HCT116 (cell line): ENCODE results near the gene TTYH1. TPM values are rescaled to one million over a fixed set of nuclear protein-coding genes. Genes with fewer than 3 reads are reported as not detected.

Experiments
- ATAC-seq: fragments of 200-7000 bp; cut with Tn5 transposase; 2 replicates; pipeline ENCODE4 v1.9.1; 2020; ENCODE audit warnings: mild to moderate bottlenecking, moderate library complexity
- BruUV-seq: library from RNA; stranded (reverse); fragments of 400-500 nt; replicated peaks from 2 replicates; lab custom pipeline; 2021; lab: Mats Ljungman, UMichigan
- CTCF ChIA-PET: fragments of 300-600 bp; sonication (Branson Sonifier 250); formaldehyde crosslinking; loops from one replicate; lab custom pipeline; 2021; ENCODE audit warnings: antibody characterized with exemption; lab: Charles Lee
- POLR2A ChIA-PET: fragments of 300-600, 350-600 bp; sonication (Branson Sonifier 250); formaldehyde crosslinking; loops from one replicate; lab custom pipeline; 2021; ENCODE audit warnings: antibody characterized with exemption; lab: Charles Lee
- RAD21 ChIA-PET, 2 experiments: fragments of 300-600 bp; sonication (Branson Sonifier 250); formaldehyde crosslinking; loops; one replicate each; lab custom pipeline; 2023; ENCODE audit warnings: low total read pairs in 2 of 2; ENCODE audit not compliant: uncharacterized antibody in 2 of 2, unreplicated experiment in 2 of 2, low non-redundant PET in 1 of 2; lab: Charles Lee
- DNase-seq: peaks from one replicate; pipeline ENCODE4 v3.0.0-alpha.2; 2010; ENCODE audit warnings: low read depth, low spot score
- H2AFZ ChIP-seq: fragments of 200-600 bp; shearing (Covaris generic), sonication (generic); 2 replicates; pipeline ENCODE4 v1.6.1; 2017; ENCODE audit warnings: low read depth, mixed run types, mixed read lengths, antibody characterized with exemption, low read length; ENCODE audit not compliant: poor library complexity, severe bottlenecking
- H3K27ac ChIP-seq: 2 replicates; pipeline ENCODE4 v1.5.1; 2012; ENCODE audit warnings: low read depth, low read length
- H3K27me3 ChIP-seq: fragments of 200-600 bp; sonication (generic); 2 replicates; pipeline ENCODE4 v1.6.1; 2016; ENCODE audit warnings: mixed run types, low read length, mixed read lengths; ENCODE audit not compliant: insufficient read depth
- H3K36me3 ChIP-seq, 2 experiments: fragments of 200-500 bp in 1 of 2; fragments of 200-600 bp in 1 of 2; sonication (Bioruptor generic) in 1 of 2; sonication (generic) in 1 of 2; 2 replicates each; pipeline versions ENCODE4 v1.5.1 to v1.6.1; 2014 to 2016; ENCODE audit warnings: low read length in 2 of 2, inconsistent platforms in 1 of 2, mixed read lengths in 1 of 2, mixed run types in 1 of 2; ENCODE audit not compliant: insufficient read depth in 2 of 2, control insufficient read depth in 1 of 2
- H3K4me1 ChIP-seq, 2 experiments: fragments of 200-600 bp in 1 of 2; sonication (generic) in 1 of 2; 2 replicates each; pipeline versions ENCODE4 v1.5.1 to v1.6.1; 2012 to 2017; ENCODE audit warnings: low read length in 2 of 2, inconsistent platforms in 1 of 2, mild to moderate bottlenecking in 1 of 2, mixed read lengths in 1 of 2, mixed run types in 1 of 2, moderate library complexity in 1 of 2; ENCODE audit not compliant: insufficient read depth in 2 of 2, control insufficient read depth in 1 of 2
- H3K4me2 ChIP-seq: fragments of 200-600 bp; sonication (generic); 2 replicates; pipeline ENCODE4 v1.6.1; 2017; ENCODE audit warnings: mixed run types, low read length, mixed read lengths
- H3K4me3 ChIP-seq, 2 experiments: fragments of 200-600 bp in 1 of 2; sonication (generic) in 1 of 2; replicated peaks in 1 of 2; 2 replicates each; pipeline ENCODE4 v1.5.1; 2011 to 2016; ENCODE audit warnings: low read length in 2 of 2, control low read depth in 1 of 2, low read depth in 1 of 2, mild to moderate bottlenecking in 1 of 2, mixed read lengths in 1 of 2, mixed run types in 1 of 2
- H3K79me2 ChIP-seq: fragments of 200-600 bp; sonication (generic); 2 replicates; pipeline ENCODE4 v1.6.1; 2017; ENCODE audit warnings: mild to moderate bottlenecking, mixed run types, low read length, moderate library complexity, mixed read lengths; ENCODE audit not compliant: insufficient read depth
- H3K9ac ChIP-seq: fragments of 200-600 bp; sonication (generic); 2 replicates; pipeline ENCODE4 v1.6.1; 2016; ENCODE audit warnings: low read length, mixed read lengths
- H3K9me2 ChIP-seq: fragments of 200-600 bp; sonication (generic), shearing (Covaris generic); 2 replicates; pipeline ENCODE4 v1.6.1; 2017; ENCODE audit warnings: mixed run types, mild to moderate bottlenecking, moderate library complexity; ENCODE audit not compliant: insufficient read depth
- H3K9me3 ChIP-seq, 2 experiments: fragments of 200-500 bp in 1 of 2; fragments of 200-600 bp in 1 of 2; sonication (Bioruptor generic) in 1 of 2; sonication (generic) in 1 of 2; 2 replicates each; pipeline ENCODE4 v1.6.1; 2014 to 2017; ENCODE audit warnings: low read length in 2 of 2, mixed read lengths in 2 of 2, inconsistent platforms in 1 of 2, low read depth in 1 of 2, mild to moderate bottlenecking in 1 of 2, mixed run types in 1 of 2, moderate library complexity in 1 of 2; ENCODE audit not compliant: control insufficient read depth in 1 of 2, insufficient read depth in 1 of 2
- H4K20me1 ChIP-seq: fragments of 200-600 bp; sonication (generic), shearing (Covaris generic); 2 replicates; pipeline ENCODE4 v1.6.1; 2017; ENCODE audit warnings: mixed run types, mild to moderate bottlenecking, moderate library complexity; ENCODE audit not compliant: insufficient read depth
- ATF3 ChIP-seq: IDR thresholded peaks from 2 replicates; pipeline ENCODE4 v1.6.1; 2012
- CBX3 ChIP-seq: IDR thresholded peaks from 2 replicates; pipeline ENCODE4 v1.6.1; 2012; ENCODE audit warnings: low read depth
- CEBPB ChIP-seq: IDR thresholded peaks from 2 replicates; pipeline ENCODE4 v1.6.1; 2012; ENCODE audit warnings: low read depth
- EGR1 ChIP-seq: IDR thresholded peaks from 2 replicates; pipeline ENCODE4 v1.6.1; 2012; ENCODE audit warnings: low read depth
- ELF1 ChIP-seq: IDR thresholded peaks from 2 replicates; pipeline ENCODE4 v1.6.1; 2012; ENCODE audit warnings: low read depth, borderline replicate concordance
- EZH2phosphoT487 ChIP-seq: fragments of 200-600 bp; IDR thresholded peaks from 2 replicates; pipeline ENCODE4 v1.6.1; 2018; ENCODE audit warnings: antibody characterized with exemption, borderline replicate concordance
- FOSL1 ChIP-seq: IDR thresholded peaks from 2 replicates; pipeline ENCODE4 v1.6.1; 2012; ENCODE audit warnings: low read depth
- MAX ChIP-seq: IDR thresholded peaks from 2 replicates; pipeline ENCODE4 v1.6.1; 2012
- POLR2A ChIP-seq: IDR thresholded peaks from 2 replicates; pipeline ENCODE4 v1.7.0; 2011; ENCODE audit warnings: borderline replicate concordance; ENCODE audit not compliant: insufficient read depth, insufficient read length; ENCODE audit errors: extremely low read depth
- RAD21 ChIP-seq: IDR thresholded peaks from 2 replicates; pipeline ENCODE4 v1.6.1; 2012; ENCODE audit warnings: low read depth, mild to moderate bottlenecking
- SP1 ChIP-seq: IDR thresholded peaks from 2 replicates; pipeline ENCODE4 v1.6.1; 2012; ENCODE audit warnings: low read depth
- SRF ChIP-seq: IDR thresholded peaks from 2 replicates; pipeline ENCODE4 v1.6.1; 2012; ENCODE audit warnings: low read depth
- TCF7L2 ChIP-seq: IDR thresholded peaks from 2 replicates; pipeline ENCODE4 v1.7.0; 2011; ENCODE audit warnings: borderline replicate concordance, inconsistent platforms; ENCODE audit not compliant: insufficient read depth, insufficient read length; ENCODE audit errors: extremely low read depth
- YY1 ChIP-seq: IDR thresholded peaks from 2 replicates; pipeline ENCODE4 v1.6.1; 2011; ENCODE audit warnings: low read length, low read depth, moderate library complexity, mild to moderate bottlenecking; ENCODE audit not compliant: insufficient replicate concordance; ENCODE audit errors: extremely low read depth
- ZFX ChIP-seq: fragments of 450-650 bp; IDR thresholded peaks from 2 replicates; pipeline ENCODE4 v1.6.1; 2017
- ZNF274 ChIP-seq: fragments of 200-500 bp; sonication (Bioruptor generic); IDR thresholded peaks from 2 replicates; pipeline ENCODE4 v1.6.1; 2014; ENCODE audit warnings: mild to moderate bottlenecking, low read depth, low read length, inconsistent platforms
- intact Hi-C: fragments of 100-400 bp; cut with micrococcal nuclease; formaldehyde crosslinking; loops from 2 replicates; pipeline ENCODE4 v1.10.0; 2022
- total RNA-seq: library from RNA; stranded (reverse); gene quantifications from one replicate; pipeline ENCODE4 v1.2.1, GENCODE V29; 2021; ENCODE audit not compliant: unreplicated experiment

TTYH1 gene
- total RNA-seq, 1 experiment from 2014 or later, result 0.37 TPM

GRCh38 chr19:54416695-54417491, 1.6 kb downstream of the TTYH1 start:
- TF ChIP-seq SRF (no peak), POLR2A (no peak), RAD21 (no peak), YY1 (no peak), CEBPB (no peak), ATF3 (no peak), EZH2phosphoT487 (no peak), MAX (no peak), FOSL1 (no peak), SP1 (no peak), CBX3 (no peak), EGR1 (no peak), TCF7L2 (no peak), ELF1 (no peak), ZFX (no peak), ZNF274 (no peak)
- TF ChIP-seq, all 23 proteins: peak for 0
- Histone ChIP-seq H3K9me2 (no peaks in the 10 kb centered on the region), H3K27me3 (no peaks in the 10 kb centered on the region), H3K36me3 (no peaks in the 10 kb centered on the region), H3K4me2 (no peak overlapping the region), H2AFZ (no peak overlapping the region), H3K9me3 (no peaks in the 10 kb centered on the region), H3K79me2 (no peaks in the 10 kb centered on the region), H3K9ac (no peak overlapping the region), H3K4me3 (no peak overlapping the region), H3K27ac (no peak overlapping the region), H4K20me1 (no peaks in the 10 kb centered on the region), H3K4me1 (peaks cover 0 to 8% of the 10 kb centered on the region in 2 experiments; a peak in 1 of 4 replicates)
- POLR2A ChIA-PET, result no interaction called here
- RAD21 ChIA-PET, result no interaction called here
- CTCF ChIA-PET, result no interaction called here
- BruUV-seq, result no TSS peak
- intact Hi-C loops, result no loop called here
- ATAC-seq (no peak), DNase-seq (no peak)
